Ovary (tissue), 9 donors: ENCODE results near the gene MAST4. TPM values are rescaled to one million over a fixed set of nuclear protein-coding genes. Genes with fewer than 3 reads are reported as not detected.

Experiments used
- DNase-seq, 5 donors: peaks; one replicate each; pipeline ENCODE4 v3.0.0-alpha.2; 2019 to 2020
- H3K27ac ChIP-seq, 2 donors: fragments of 200-600 bp; one replicate each; pipeline versions ENCODE4 v1.5.1 to v1.8.0; 2019 to 2022
- H3K27me3 ChIP-seq: fragments of 200-600 bp; one replicate; pipeline ENCODE4 v1.8.0; 2022
- H3K36me3 ChIP-seq: fragments of 200-600 bp; sonication (generic); one replicate; pipeline ENCODE4 v1.5.1; 2019
- H3K4me1 ChIP-seq: one replicate; pipeline ENCODE4 v1.8.1; 2013; ENCODE audit warnings: mild to moderate bottlenecking, moderate library complexity; ENCODE audit not compliant: insufficient read depth
- H3K4me3 ChIP-seq: fragments of 200-600 bp; sonication (generic); one replicate; pipeline ENCODE4 v1.5.1; 2017
- H3K9me3 ChIP-seq, 2 donors: fragments of 200-600 bp in 1 of 2; sonication (generic) in 1 of 2; one replicate each; pipeline versions ENCODE4 v1.5.1 to v1.8.1; 2013 to 2019; ENCODE audit warnings: mild to moderate bottlenecking in 1 of 2, moderate library complexity in 1 of 2
- EP300 ChIP-seq: sonication (generic); formaldehyde crosslinking; IDR thresholded peaks from one replicate; pipeline ENCODE4 v1.6.1; 2017; ENCODE audit warnings: antibody characterized with exemption
- POLR2A ChIP-seq: fragments of 450-650 bp; IDR thresholded peaks from one replicate; pipeline ENCODE4 v1.6.1; 2017; ENCODE audit warnings: antibody characterized with exemption, mild to moderate bottlenecking, moderate library complexity
- WGBS, 3 donors: extraction: QIAGEN DNeasy Blood & Tissue Kit in 1 of 3; methylation state at CpG; one replicate each; pipeline versions ENCODE4 v1.1.5 to v1.1.7; 2013 to 2017; 5-methylcytosine and 5-hydroxymethylcytosine counted together
- intact Hi-C, 4 donors: fragments of 100-400 bp; cut with DNase I; formaldehyde crosslinking; loops; one replicate each; pipeline versions ENCODE4 v1.11.0 to v1.15.1; 2022 to 2023
- polyA plus RNA-seq, 2 donors: library from polyadenylated mRNA; stranded (reverse); fragments of 200-250 nt in 1 of 2; fragments of 350-450 nt in 1 of 2; fragmentation: Illumina TruSeq in 1 of 2; extraction: RNeasy Lipid Tissue Mini Kit (QIAGEN cat#74804) in 1 of 2; gene quantifications; one replicate each; pipeline ENCODE4 v1.2.3, GENCODE V29; 2013 to 2014
- total RNA-seq, 7 donors: library from RNA; depleted of rRNA in 2 of 7; stranded (reverse); fragments of >200 nt in 2 of 7; fragmentation: NEBNext Ultra II Directional in 3 of 7; extraction: Animal tissue kit (Norgen Biotek cat#: 25700) in 3 of 7; gene quantifications; one replicate each; pipeline versions ENCODE4 v1.1.0 to v1.2.4, GENCODE V29; 2016 to 2023
- TF ChIP-seq, protein P1 (sequence below), 3 donors: fragments of 450-650 bp in 2 of 3; fragments of 200-600 bp in 1 of 3; IDR thresholded peaks; one replicate each; pipeline versions ENCODE4 v1.5.1 to v1.8.0; 2016 to 2022; ENCODE audit warnings: antibody characterized with exemption in 3 of 3, mild to moderate bottlenecking in 1 of 3
- donor health status: DM: no; HTN: no; CAD: no; lungs with moderate emphysema.
- donor health status: DM: no; HTN: no; CAD: no.
- donor health status: Bipolar disorder and iron deficiency.
- donor health status: DM: yes; HTN: yes; CAD: no.
- donor health status: DM: no; HTN: no; CAD: no.
- donor health status: DM: yes; HTN: yes; CAD: no.

MAST4 gene
- total and polyA plus RNA-seq, 9 donors, result 11.6 to 86.3 (median 57.6) TPM

DNA sequence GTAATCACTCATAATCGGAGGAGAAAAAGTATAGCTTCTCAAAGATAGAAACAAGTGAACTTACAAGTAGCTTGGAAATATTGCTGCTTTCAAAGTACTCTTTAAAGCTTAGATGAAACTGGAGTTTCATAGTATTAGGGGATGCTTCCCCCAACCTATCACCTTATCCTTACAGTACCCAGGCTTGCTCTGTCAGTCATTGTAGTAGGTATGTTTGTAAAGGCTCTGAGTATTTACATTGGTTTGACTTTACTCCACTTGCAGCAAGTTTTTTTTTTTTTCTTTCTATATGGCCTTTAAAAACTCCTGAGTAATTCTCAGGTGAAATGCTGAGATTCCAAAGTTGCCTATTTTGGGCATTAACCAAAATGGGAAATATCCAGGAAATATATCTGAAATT is 515.6 kb downstream of the MAST4 start:
- DNase-seq, result no peak
- intact Hi-C loops, result no loop called here
- WGBS, 3 donors, result 96 to 100% (median 96%) methylated on average over 1 of the region's 1 CpG

DNA sequence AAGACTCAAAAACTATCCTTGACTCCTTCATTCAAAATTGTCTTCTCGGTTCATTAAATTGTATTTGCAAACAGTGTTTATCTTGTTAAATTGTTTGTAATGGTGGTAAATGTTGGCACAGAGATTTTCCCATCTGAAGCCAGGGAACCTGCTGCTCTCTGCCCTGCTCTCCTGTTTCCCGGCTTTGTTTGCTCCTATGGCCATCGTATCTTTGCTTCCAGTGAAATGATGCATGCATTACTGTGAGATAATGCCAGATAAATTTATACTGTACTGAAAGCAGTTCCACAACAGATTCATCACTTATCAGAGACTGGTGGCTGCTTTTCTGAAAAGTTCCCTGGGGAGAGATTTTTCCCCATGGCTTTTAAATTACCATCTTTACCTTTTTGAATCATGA is 519.1 kb downstream of the MAST4 start:
- no peak for DNase-seq
- intact Hi-C loops, result no loop called here
- Histone ChIP-seq H3K27ac (no peak overlapping the region), H3K4me1 (no peaks in the 10 kb centered on the region), H3K4me3 (no peak overlapping the region), H3K27me3 (no peaks in the 10 kb centered on the region), H3K9me3 (no peaks in the 10 kb centered on the region), H3K36me3 (no peaks in the 10 kb centered on the region)
- TF ChIP-seq, protein P1, sequence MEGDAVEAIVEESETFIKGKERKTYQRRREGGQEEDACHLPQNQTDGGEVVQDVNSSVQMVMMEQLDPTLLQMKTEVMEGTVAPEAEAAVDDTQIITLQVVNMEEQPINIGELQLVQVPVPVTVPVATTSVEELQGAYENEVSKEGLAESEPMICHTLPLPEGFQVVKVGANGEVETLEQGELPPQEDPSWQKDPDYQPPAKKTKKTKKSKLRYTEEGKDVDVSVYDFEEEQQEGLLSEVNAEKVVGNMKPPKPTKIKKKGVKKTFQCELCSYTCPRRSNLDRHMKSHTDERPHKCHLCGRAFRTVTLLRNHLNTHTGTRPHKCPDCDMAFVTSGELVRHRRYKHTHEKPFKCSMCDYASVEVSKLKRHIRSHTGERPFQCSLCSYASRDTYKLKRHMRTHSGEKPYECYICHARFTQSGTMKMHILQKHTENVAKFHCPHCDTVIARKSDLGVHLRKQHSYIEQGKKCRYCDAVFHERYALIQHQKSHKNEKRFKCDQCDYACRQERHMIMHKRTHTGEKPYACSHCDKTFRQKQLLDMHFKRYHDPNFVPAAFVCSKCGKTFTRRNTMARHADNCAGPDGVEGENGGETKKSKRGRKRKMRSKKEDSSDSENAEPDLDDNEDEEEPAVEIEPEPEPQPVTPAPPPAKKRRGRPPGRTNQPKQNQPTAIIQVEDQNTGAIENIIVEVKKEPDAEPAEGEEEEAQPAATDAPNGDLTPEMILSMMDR (IDR thresholded peaks at IDR 0.05), result no peak
- TF ChIP-seq EP300, result no peak
- no peak for TF ChIP-seq POLR2A
- 34 to 53% (median 51%) methylated on average over 3 of the region's 3 CpGs for WGBS, 3 donors

More for the DNA sequence above, 515.6 kb downstream of the MAST4 start:
- H3K27me3 ChIP-seq, result no peaks in the 10 kb centered on the region
- H3K36me3 ChIP-seq, result no peaks in the 10 kb centered on the region
- TF ChIP-seq, protein P1 (IDR thresholded peaks at IDR 0.05), result no peak
- TF ChIP-seq EP300 (no peak), POLR2A (no peak)
- peaks cover 3% of the 10 kb centered on the region for H3K4me1 ChIP-seq
- no peak overlapping the region for H3K27ac ChIP-seq
- H3K4me3 ChIP-seq, result no peak overlapping the region
- H3K9me3 ChIP-seq, result no peaks in the 10 kb centered on the region

DNA sequence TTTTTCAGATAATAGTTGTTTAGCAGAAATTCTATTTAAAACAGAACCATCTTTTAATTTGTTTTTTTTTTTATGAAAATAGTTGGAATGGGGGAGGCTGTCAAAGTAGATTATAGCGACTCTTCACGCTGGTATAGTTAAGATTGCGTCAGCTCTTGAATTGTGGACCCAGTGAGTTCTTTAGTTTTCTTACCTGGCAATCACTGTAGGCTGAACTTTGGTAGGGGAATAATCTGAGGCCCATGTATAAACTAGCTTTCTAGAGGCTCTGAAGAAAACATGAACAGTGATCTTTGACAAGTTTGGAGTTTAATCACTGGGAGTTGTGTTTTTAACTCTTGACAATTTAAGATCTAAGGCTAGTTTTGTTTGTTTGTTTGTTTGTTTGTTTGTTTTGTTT is 519.6 kb downstream of the MAST4 start:
- WGBS, 3 donors, result 94 to 95% (median 95%) methylated on average over 3 of the region's 3 CpGs
- Histone ChIP-seq H3K36me3 (no peaks in the 10 kb centered on the region), H3K27me3 (no peaks in the 10 kb centered on the region), H3K27ac (no peak overlapping the region), H3K9me3 (no peaks in the 10 kb centered on the region), H3K4me3 (no peak overlapping the region), H3K4me1 (no peaks in the 10 kb centered on the region)
- intact Hi-C loops, result no loop called here
- TF ChIP-seq POLR2A, result no peak
- no peak for TF ChIP-seq EP300
- TF ChIP-seq, protein P1 (IDR thresholded peaks at IDR 0.05), result no peak
- no peak for DNase-seq

DNA sequence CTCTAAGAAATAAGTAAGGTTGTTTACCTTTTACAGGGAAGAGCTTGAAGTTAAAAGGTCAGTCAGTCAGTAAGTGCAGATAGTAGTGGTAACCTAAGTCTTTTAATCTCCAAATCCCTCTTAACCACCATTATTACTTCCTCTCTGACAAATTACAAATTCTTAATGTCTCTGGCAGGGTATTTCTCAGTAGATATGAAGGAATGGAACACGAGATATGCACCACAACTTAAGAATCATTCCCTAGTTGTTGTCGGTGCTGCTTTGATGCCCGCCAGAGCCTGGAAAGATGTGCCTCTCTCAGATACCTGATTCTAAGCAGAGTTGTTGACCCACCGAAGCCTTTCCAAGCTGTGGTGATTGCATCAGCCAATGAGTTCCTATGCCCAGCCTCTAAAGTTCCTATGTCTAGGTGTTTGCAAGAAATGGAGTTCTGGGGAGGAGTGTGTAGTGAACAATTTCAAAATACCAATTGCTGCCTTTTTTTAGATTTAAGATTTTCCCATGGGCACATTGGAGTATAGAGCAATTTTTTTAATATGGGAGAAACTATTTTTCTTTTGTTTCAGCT is 521.9 kb downstream of the MAST4 start:
- no peak for TF ChIP-seq EP300
- TF ChIP-seq, protein P1 (IDR thresholded peaks at IDR 0.05), result no peak
- no peak for TF ChIP-seq POLR2A
- no peak overlapping the region for H3K4me3 ChIP-seq
- H3K36me3 ChIP-seq, result no peaks in the 10 kb centered on the region
- no peak for DNase-seq
- intact Hi-C loops, result no loop called here
- no peak overlapping the region for H3K27ac ChIP-seq
- no peaks in the 10 kb centered on the region for H3K4me1 ChIP-seq
- no peaks in the 10 kb centered on the region for H3K9me3 ChIP-seq
- WGBS, 3 donors, result 94 to 97% (median 95%) methylated on average over 4 of the region's 4 CpGs
- H3K27me3 ChIP-seq, result no peaks in the 10 kb centered on the region
